Mesendoderm (in vitro differentiated cells): ENCODE measurements around the gene ALDOA.

Experiments
- DNase-seq: peaks from one replicate; pipeline ENCODE4 v3.0.0; 2013
- H2AK5ac ChIP-seq: 2 replicates; pipeline ENCODE4 v1.6.1; 2013; ENCODE audit warnings: low read length, inconsistent platforms
- H2BK120ac ChIP-seq: 2 replicates; pipeline ENCODE4 v1.6.1; 2013; ENCODE audit warnings: low read depth, mild to moderate bottlenecking, low read length, moderate library complexity, mixed read lengths
- H2BK15ac ChIP-seq: replicated peaks from 2 replicates; pipeline ENCODE4 v1.6.1; 2013; ENCODE audit warnings: low read depth, mild to moderate bottlenecking, moderate library complexity
- H2BK5ac ChIP-seq: 2 replicates; pipeline ENCODE4 v1.6.1; 2013; ENCODE audit warnings: low read length, inconsistent platforms
- H3K18ac ChIP-seq: 2 replicates; pipeline ENCODE4 v1.6.1; 2013; ENCODE audit warnings: mild to moderate bottlenecking, low read length, mixed read lengths
- H3K23ac ChIP-seq: one replicate; pipeline ENCODE4 v1.6.1; 2013; ENCODE audit warnings: low read length
- H3K27ac ChIP-seq: 2 replicates; pipeline ENCODE4 v1.5.1; 2013; ENCODE audit warnings: low read depth, mild to moderate bottlenecking, inconsistent platforms, low read length, moderate library complexity
- H3K27me3 ChIP-seq: 2 replicates; pipeline ENCODE4 v1.6.1; 2013; ENCODE audit warnings: low read length, control low read depth, mild to moderate bottlenecking, inconsistent platforms; ENCODE audit not compliant: insufficient read depth, poor library complexity
- H3K36me3 ChIP-seq: 2 replicates; pipeline ENCODE4 v1.6.1; 2013; ENCODE audit warnings: low read length, inconsistent platforms; ENCODE audit not compliant: control insufficient read depth, insufficient read depth
- H3K4ac ChIP-seq: one replicate; pipeline ENCODE4 v1.6.1; 2013; ENCODE audit warnings: low read depth, mild to moderate bottlenecking, low read length, moderate library complexity
- H3K4me1 ChIP-seq: 2 replicates; pipeline ENCODE4 v1.6.1; 2013; ENCODE audit warnings: low read depth, low read length, inconsistent platforms; ENCODE audit not compliant: control insufficient read depth
- H3K4me2 ChIP-seq: 2 replicates; pipeline ENCODE4 v1.6.1; 2013; ENCODE audit warnings: low read length
- H3K4me3 ChIP-seq: 2 replicates; pipeline ENCODE4 v1.5.1; 2013; ENCODE audit warnings: mild to moderate bottlenecking, low read length
- H3K56ac ChIP-seq: one replicate; pipeline ENCODE4 v1.6.1; 2013; ENCODE audit warnings: low read length
- H3K79me1 ChIP-seq: 2 replicates; pipeline ENCODE4 v1.6.1; 2013; ENCODE audit warnings: low read length, inconsistent platforms
- H3K79me2 ChIP-seq: 2 replicates; pipeline ENCODE4 v1.6.1; 2013; ENCODE audit warnings: mild to moderate bottlenecking, low read length; ENCODE audit not compliant: control insufficient read depth, insufficient read depth
- H3K9ac ChIP-seq: 2 replicates; pipeline ENCODE4 v1.6.1; 2013; ENCODE audit warnings: low read length, inconsistent platforms
- H4K5ac ChIP-seq: one replicate; pipeline ENCODE4 v1.6.1; 2013; ENCODE audit warnings: low read length
- H4K8ac ChIP-seq: one replicate; pipeline ENCODE4 v1.6.1; 2013; ENCODE audit warnings: low read depth, mild to moderate bottlenecking, control low read depth, low read length, moderate library complexity
- WGBS: extraction: QIAGEN DNeasy Blood & Tissue Kit; methylation state at CpG from one replicate; pipeline ENCODE4 v1.1.7; 2013; ENCODE audit warnings: low lambda C conversion rate, missing lambda C conversion rate; ENCODE audit not compliant: insufficient coverage; ENCODE audit errors: extremely low coverage; 5-methylcytosine and 5-hydroxymethylcytosine counted together

Gene ALDOA

DNA sequence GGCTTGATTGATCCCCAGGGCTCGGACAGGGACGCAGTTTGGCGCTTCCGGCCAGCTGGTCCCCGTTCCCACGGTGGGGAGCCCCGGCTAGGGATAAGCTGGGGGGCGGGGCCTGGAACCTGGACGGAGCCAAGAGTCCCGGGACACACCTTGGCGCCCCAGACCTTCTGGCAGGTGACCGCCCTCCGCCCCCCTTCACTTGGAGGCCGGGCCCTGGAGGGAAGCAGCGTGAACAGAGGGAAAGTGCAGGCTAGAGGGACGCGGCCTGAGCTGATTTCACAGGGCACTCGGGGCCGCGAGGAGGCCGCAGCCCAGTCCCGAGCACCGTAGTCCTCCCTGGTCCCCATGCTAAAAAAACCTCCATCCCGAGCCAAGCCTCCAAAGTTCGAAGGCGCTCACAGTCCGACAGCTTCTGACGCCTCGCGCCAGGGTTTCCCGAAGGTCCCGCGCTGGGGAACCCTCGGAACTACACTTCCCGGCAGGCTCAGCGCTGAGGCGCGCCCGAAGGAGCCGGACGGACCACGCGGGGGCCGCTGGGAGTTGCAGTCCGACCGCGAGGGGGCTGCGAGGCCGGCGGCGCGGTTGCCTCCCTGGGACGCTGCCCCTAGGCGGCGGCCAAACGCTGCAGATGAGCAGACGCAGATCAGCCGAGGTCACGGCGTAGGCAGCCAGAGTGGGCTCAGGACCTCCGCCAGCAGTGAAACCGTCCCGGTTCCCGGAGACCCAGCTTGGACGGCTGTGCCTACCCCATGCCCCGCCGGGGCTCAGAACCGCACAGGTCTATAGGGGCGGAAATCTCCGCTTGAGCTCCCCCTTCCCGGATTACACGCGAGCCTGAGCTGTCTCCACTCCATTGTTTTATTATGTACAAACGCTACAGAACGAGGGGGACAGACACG lies 26.2 kb downstream of the ALDOA start, which contains the start of gene TBX6:
TSS of gene TBX6 (minus strand) at position 451 of the 899 bp plus-strand sequence. CDS start 731 bp downstream, outside the sequence.
- no peaks in the 10 kb centered on the region for H3K79me1 ChIP-seq
- peak within 1 kb of the TSS; percentile 58 for H3K27ac ChIP-seq
- H3K9ac ChIP-seq: peak within 1 kb of the TSS; percentile 79

DNA sequence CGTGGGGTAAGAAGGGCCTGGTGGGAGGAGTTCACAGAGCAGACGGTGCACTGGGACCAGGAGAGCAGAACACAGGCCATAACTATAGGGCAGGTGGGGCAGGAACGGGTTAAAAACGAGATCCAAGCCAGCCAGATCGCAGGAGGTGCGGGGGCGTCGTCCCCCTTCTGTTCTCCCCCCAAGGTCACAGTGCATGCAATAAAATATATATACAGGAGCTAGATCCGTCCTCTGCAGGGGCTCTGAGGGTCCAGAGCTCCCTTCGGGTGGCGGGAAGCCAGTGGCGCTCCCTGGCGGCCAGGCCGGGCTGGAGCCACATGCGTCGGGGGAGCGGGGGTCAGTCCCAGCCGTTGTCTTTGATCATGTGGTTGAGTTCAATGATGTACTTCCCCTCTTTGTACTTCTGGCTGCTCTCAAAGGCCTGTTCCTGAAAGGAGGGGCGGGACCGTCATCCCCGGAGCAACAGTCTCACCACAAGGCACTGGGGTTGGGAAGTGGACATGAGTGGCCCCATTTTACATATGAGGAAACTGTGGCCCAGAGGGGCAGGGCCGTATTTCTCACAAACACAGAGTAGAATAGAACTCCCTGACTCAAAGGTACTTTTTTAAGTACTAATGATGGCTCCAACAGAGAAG lies 26.9 kb downstream of the ALDOA start:
- peak; percentile 95 for DNase-seq
- no peaks in the 10 kb centered on the region for H3K36me3 ChIP-seq
- no peaks in the 10 kb centered on the region for H3K27me3 ChIP-seq
- peak overlapping the region; percentile 73 for H3K4me3 ChIP-seq
- no peak overlapping the region for H4K8ac ChIP-seq
- peak overlapping the region; percentile 70 for H3K9ac ChIP-seq
- no CpG with 5 or more reads among the region's 22 CpGs for WGBS
- peak overlapping the region; percentile 58 for H3K27ac ChIP-seq
- H2AK5ac ChIP-seq: peak overlapping the region; percentile 45
- H3K4me1 ChIP-seq: peaks cover 5% of the 10 kb centered on the region
- H3K4me2 ChIP-seq: peak overlapping the region; percentile 48
- H4K5ac ChIP-seq: no peak overlapping the region
- H3K79me1 ChIP-seq: no peaks in the 10 kb centered on the region
- no peak overlapping the region for H2BK15ac ChIP-seq
- peak overlapping the region; percentile 63 for H2BK5ac ChIP-seq
- peak overlapping the region; percentile 93 for H3K56ac ChIP-seq
- H3K23ac ChIP-seq: peak overlapping the region; percentile 10
- H3K79me2 ChIP-seq: peaks cover 3% of the 10 kb centered on the region
- peak overlapping the region; percentile 40 for H3K4ac ChIP-seq
- H2BK120ac ChIP-seq: no peak overlapping the region
- peak overlapping the region; percentile 34 for H3K18ac ChIP-seq

More for the DNA sequence above, 26.2 kb downstream of the ALDOA start, which contains the start of gene TBX6:
- Histone ChIP-seq H2AK5ac (peak within 1 kb of the TSS; percentile 45), H2BK5ac (peak within 1 kb of the TSS; percentile 63), H3K18ac (peak within 1 kb of the TSS; percentile 34), H3K23ac (peak within 1 kb of the TSS; percentile 10), H4K8ac (no peak within 1 kb of the TSS), H3K56ac (peak within 1 kb of the TSS; percentile 93), H3K36me3 (no peaks in the 10 kb centered on the region), H4K5ac (no peak within 1 kb of the TSS), H3K4me3 (peak within 1 kb of the TSS; percentile 73), H2BK120ac (no peak within 1 kb of the TSS), H3K4me2 (peak within 1 kb of the TSS; percentile 69), H3K4ac (peak within 1 kb of the TSS; percentile 46), H2BK15ac (no peak within 1 kb of the TSS), H3K4me1 (peaks cover 5% of the 10 kb centered on the region), H3K27me3 (no peaks in the 10 kb centered on the region), H3K79me2 (peaks cover 3% of the 10 kb centered on the region)
- WGBS: no CpG with 5 or more reads among the region's 76 CpGs
- DNase-seq: peak; percentile 96

DNA sequence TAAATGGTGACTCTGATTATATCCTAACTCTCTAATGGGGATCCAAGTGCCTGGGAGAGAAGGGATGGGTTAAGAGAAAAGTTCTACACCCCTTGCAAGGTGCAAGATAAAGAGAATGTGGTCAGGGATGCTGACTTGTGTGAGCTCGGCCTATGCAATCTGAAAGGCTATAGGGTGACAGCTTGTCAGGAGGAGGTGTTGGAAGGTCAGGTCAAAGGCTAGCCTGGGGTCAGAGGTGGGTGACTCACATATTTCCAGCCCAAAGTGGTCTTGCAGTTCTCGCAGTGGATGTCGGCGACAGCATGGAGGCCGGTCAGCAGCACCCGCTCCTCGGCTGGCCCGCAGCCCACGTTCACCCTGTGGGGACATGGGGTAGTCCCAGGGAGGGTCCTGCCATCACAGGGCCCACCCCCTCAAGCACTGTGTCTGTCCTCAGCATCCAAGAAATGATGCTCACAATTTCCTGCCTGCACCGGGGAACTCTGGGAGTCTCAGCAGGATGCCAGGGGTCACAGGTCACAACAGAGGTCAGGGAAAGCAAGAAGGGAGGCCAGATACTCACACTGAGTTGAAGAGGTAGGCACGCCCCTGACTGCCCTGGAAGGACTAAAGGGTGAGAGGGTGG lies 29.1 kb downstream of the ALDOA start:
- WGBS: no CpG with 5 or more reads among the region's 11 CpGs
- no peak for DNase-seq
- H3K27ac ChIP-seq: no peak overlapping the region

DNA sequence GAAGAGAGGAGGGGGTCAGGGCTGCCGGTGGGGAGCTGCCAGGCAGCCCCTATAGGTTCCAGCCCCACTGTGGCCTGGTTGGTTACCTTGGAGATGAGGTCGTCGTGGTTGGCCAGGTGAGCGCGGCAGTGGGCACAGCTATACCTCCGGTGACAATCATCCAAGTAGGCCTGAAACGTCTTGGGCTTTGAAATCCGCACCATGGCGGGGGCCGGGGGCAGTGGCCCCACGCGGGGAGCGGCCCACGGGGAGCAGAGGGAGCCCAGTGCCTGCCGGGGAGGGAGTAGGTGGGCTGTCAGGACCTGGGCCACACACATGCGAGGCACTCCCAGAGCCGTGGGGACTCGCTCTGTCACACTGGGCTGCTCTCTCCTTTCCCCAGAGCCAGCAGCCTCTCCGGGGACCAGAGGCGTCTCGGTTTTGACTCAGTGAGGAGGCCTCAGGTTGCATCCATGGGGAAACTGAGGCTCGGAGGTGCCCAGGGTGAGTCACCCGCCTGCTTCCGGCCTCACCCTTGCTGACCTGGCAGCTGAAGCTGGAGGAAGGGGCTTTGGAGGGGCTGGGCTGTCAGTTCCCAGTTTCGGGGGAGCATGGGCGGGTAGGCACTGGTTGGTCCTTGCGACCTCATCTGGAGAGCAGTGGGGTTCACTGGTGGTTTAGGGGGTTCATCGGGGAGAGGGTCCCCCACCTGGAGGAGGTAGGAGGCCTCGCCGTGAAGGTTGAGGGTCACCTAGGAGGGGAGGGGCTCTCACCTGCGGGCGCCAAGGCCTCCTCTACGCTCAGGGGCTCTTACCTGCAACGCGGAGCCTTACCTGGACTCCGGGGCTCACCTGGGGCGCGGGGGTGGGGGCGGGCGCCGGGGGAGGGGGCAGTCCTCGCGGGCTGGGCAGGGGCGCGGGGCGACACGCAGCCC lies 29.9 kb downstream of the ALDOA start:
- Histone ChIP-seq H3K36me3 (no peaks in the 10 kb centered on the region), H4K8ac (no peak overlapping the region), H3K18ac (peak overlapping the region; percentile 88), H3K23ac (no peak overlapping the region), H4K5ac (no peak overlapping the region), H3K4me2 (peak overlapping the region; percentile 12), H3K27me3 (no peaks in the 10 kb centered on the region), H3K27ac (no peak overlapping the region), H2BK15ac (no peak overlapping the region), H3K9ac (peak overlapping the region; percentile 80), H3K4ac (peak overlapping the region; percentile 73), H3K79me1 (no peaks in the 10 kb centered on the region), H2AK5ac (no peak overlapping the region), H3K79me2 (no peaks in the 10 kb centered on the region), H3K4me3 (no peak overlapping the region), H2BK120ac (no peak overlapping the region), H3K56ac (peak overlapping the region; percentile 89), H3K4me1 (peaks cover 2% of the 10 kb centered on the region), H2BK5ac (no peak overlapping the region)
- no CpG with 5 or more reads among the region's 47 CpGs for whole genome bisulfite sequencing
- DNase-seq: no peak

More for the DNA sequence above, 29.1 kb downstream of the ALDOA start:
- Histone ChIP-seq H3K4me1 (peaks cover 5% of the 10 kb centered on the region), H2BK120ac (no peak overlapping the region), H3K79me1 (no peaks in the 10 kb centered on the region), H4K8ac (no peak overlapping the region), H3K18ac (no peak overlapping the region), H3K4me3 (no peak overlapping the region), H2BK5ac (no peak overlapping the region), H3K36me3 (no peaks in the 10 kb centered on the region), H3K4ac (no peak overlapping the region), H3K4me2 (no peak overlapping the region), H3K79me2 (peaks cover 3% of the 10 kb centered on the region), H2BK15ac (no peak overlapping the region), H4K5ac (no peak overlapping the region), H3K56ac (peak overlapping the region; percentile 25), H3K23ac (no peak overlapping the region), H3K9ac (no peak overlapping the region), H2AK5ac (no peak overlapping the region), H3K27me3 (no peaks in the 10 kb centered on the region)
